GM21576 (cell line): Measurements from ENCODE around the gene CAMK2G.
"Not testable (repeated sequence)": the region's sequence is repeated elsewhere in the genome, so short reads cannot be mapped to it uniquely, and the experiment has no call there.

ENCODE experiments used
- ATAC-seq: cut with Tn5 transposase; IDR thresholded peaks from one replicate; pipeline ENCODE4 v1.9.1; 2021; ENCODE audit warnings: mild to moderate bottlenecking, moderate library complexity; ENCODE audit not compliant: unreplicated experiment

CAMK2G gene

GRCh38 chr10:73798927-73799560 lies 75.3 kb downstream of the CAMK2G start:
- ATAC-seq: no peak

- no peak for ATAC-seq
Observed at GRCh38 chr10:73798087-73798486, 76.3 kb downstream of the CAMK2G start.

GRCh38 chr10:73797324-73798025 lies 76.9 kb downstream of the CAMK2G start:
- ATAC-seq: no peak

GRCh38 chr10:73796766-73797165 lies 77.6 kb downstream of the CAMK2G start:
- no peak for ATAC-seq

- ATAC-seq: not testable (repeated sequence)
Observed at GRCh38 chr10:73796035-73796434, 78.3 kb downstream of the CAMK2G start.

- not testable (repeated sequence) for ATAC-seq
Observed at GRCh38 chr10:73795491-73795890, 78.9 kb downstream of the CAMK2G start.

- no peak for ATAC-seq
Observed at GRCh38 chr10:73793456-73793855, 80.9 kb downstream of the CAMK2G start.

- no peak for ATAC-seq
Observed at GRCh38 chr10:73791871-73792400, 82.4 kb downstream of the CAMK2G start.

GRCh38 chr10:73790886-73791625 lies 83.3 kb downstream of the CAMK2G start:
- no peak for ATAC-seq

- ATAC-seq: no peak
Observed at GRCh38 chr10:73789659-73790055, 84.7 kb downstream of the CAMK2G start.

GRCh38 chr10:73788864-73789658 lies 85.3 kb downstream of the CAMK2G start:
- no peak for ATAC-seq

GRCh38 chr10:73787031-73787800 lies 87.1 kb downstream of the CAMK2G start:
- ATAC-seq: not testable (repeated sequence)

GRCh38 chr10:73786512-73786885 lies 87.9 kb downstream of the CAMK2G start:
- ATAC-seq: no peak

GRCh38 chr10:73785721-73786511 lies 88.4 kb downstream of the CAMK2G start:
- peak; percentile 11 for ATAC-seq

- peak; percentile 69 for ATAC-seq
Observed at GRCh38 chr10:73785211-73785720, 89.1 kb downstream of the CAMK2G start, which contains the start of gene ZSWIM8. ZSWIM8 (plus strand) TSS chr10:73785606; CDS start chr10:73785879, 273 bp downstream.

GRCh38 chr10:73782749-73783085 lies 91.6 kb downstream of the CAMK2G start:
- no peak for ATAC-seq

- peak; percentile 36 for ATAC-seq
Observed at GRCh38 chr10:73781879-73782748, 92.2 kb downstream of the CAMK2G start, which contains the start of gene CHCHD1. CHCHD1 (plus strand) TSS chr10:73782048; CDS start chr10:73782076, 28 bp downstream.

- no peak for ATAC-seq
Observed at GRCh38 chr10:73781548-73781878, 92.8 kb downstream of the CAMK2G start.
